Peyer's patch (tissue), 4 donors: Measurements from ENCODE around the gene AGBL4. TPM values are rescaled to one million over a fixed set of nuclear protein-coding genes. Genes with fewer than 3 reads are reported as not detected.

Experiments used
- DNase-seq, 3 donors: peaks; one replicate each; pipeline ENCODE4 v3.0.0-alpha.2; 2017 to 2019
- H3K27ac ChIP-seq, 4 donors: fragments of 200-600 bp; sonication (generic); one replicate each; pipeline ENCODE4 v1.5.1; 2016 to 2019
- H3K27me3 ChIP-seq, 2 donors: fragments of 200-600 bp; sonication (generic); one replicate each; pipeline ENCODE4 v1.5.1; 2019
- H3K36me3 ChIP-seq, 3 donors: fragments of 200-600 bp; sonication (generic); one replicate each; pipeline ENCODE4 v1.5.1; 2016 to 2019
- H3K4me1 ChIP-seq, 4 donors: fragments of 200-600 bp; sonication (generic); one replicate each; pipeline ENCODE4 v1.5.1; 2016 to 2019
- H3K4me3 ChIP-seq, 4 donors: fragments of 200-600 bp; sonication (generic); 1 replicate in 3 of 4; 2 replicates in 1 of 4; pipeline ENCODE4 v1.5.1; 2016 to 2019; ENCODE audit warnings: mild to moderate bottlenecking in 1 of 4
- H3K9me3 ChIP-seq, 4 donors: fragments of 200-600 bp; sonication (generic); one replicate each; pipeline ENCODE4 v1.5.1; 2016 to 2019; ENCODE audit warnings: mild to moderate bottlenecking in 1 of 4
- CTCF ChIP-seq, 6 experiments: fragments of 450-650 bp in 4 of 6; fragments of 200-600 bp in 2 of 6; sonication (generic) in 1 of 6; IDR thresholded peaks; one replicate each; pipeline ENCODE4 v1.5.1; 2017 to 2019; ENCODE audit warnings: antibody characterized with exemption in 6 of 6, mild to moderate bottlenecking in 3 of 6, moderate library complexity in 1 of 6
- POLR2A ChIP-seq, 2 donors: fragments of 450-650 bp; IDR thresholded peaks; one replicate each; pipeline ENCODE4 v1.5.1; 2017; ENCODE audit warnings: antibody characterized with exemption in 2 of 2, mild to moderate bottlenecking in 2 of 2, moderate library complexity in 2 of 2
- total RNA-seq, 4 donors: library from RNA; depleted of rRNA; stranded (reverse); fragments of >200 nt; gene quantifications; one replicate each; pipeline ENCODE4 v1.1.0, GENCODE V29; 2016

AGBL4 gene
- total RNA-seq, 4 donors from 2014 or later, result 2.5 TPM; not detected in 3

DNA sequence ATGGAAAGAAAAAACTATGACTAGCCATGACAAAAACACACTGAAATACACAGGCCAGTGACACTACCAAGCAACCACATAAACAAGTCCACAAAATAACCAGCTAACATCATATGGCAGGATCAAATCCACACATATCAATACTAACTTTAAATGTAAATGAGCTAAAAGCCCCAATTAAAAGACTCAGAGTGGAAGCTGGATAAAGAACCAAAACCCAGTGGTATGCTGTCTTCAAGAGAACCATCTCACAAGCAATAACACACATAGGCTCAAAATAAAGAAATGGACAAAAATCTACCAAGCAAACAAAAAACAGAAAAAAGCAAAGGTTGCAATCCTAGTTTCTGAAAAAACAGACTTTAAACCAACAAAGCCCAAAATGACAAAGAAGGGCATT, 770.8 kb downstream of the AGBL4 start:
- peaks cover 0 to 8% (median 0%) of the 10 kb centered on the region in 4 donors for H3K9me3 ChIP-seq
- H3K27ac ChIP-seq, result no peak overlapping the region
- DNase-seq, result no peak
- H3K27me3 ChIP-seq, result no peaks in the 10 kb centered on the region
- no peak overlapping the region for H3K4me3 ChIP-seq
- no peaks in the 10 kb centered on the region for H3K36me3 ChIP-seq
- no peak for TF ChIP-seq CTCF (IDR thresholded peaks at IDR 0.05)
- TF ChIP-seq POLR2A (IDR thresholded peaks at IDR 0.05), result no peak
- H3K4me1 ChIP-seq, result no peaks in the 10 kb centered on the region

GRCh38 chr1:49251019-49251784, 772.6 kb downstream of the AGBL4 start:
- no peak for DNase-seq

DNA sequence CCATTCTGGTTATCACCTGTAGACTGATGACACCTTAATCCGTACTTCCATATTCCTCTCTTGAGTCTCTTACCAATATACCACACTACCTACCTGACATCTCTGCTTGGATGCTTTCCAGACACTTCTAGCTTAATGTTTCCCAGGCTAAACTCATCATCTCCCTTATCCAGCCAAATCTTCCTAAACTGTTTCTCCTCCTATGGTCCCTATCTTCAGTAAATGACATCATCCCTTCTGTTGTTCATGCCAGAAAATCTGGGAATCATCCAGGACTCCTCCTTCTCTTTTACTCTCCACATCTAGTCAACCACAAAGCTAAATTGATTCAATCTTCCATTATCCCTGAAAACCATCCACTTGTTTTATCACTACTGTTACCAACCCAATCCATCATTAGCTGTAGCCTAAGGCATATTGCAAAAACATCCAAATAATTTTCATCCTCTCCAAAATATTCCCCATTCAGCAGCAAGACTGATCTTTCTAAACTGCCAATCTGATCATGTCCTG, 783.0 kb downstream of the AGBL4 start:
- H3K36me3 ChIP-seq, result no peaks in the 10 kb centered on the region
- no peak for DNase-seq
- no peaks in the 10 kb centered on the region for H3K4me1 ChIP-seq
- H3K4me3 ChIP-seq, result no peak overlapping the region
- no peaks in the 10 kb centered on the region for H3K9me3 ChIP-seq
- H3K27me3 ChIP-seq, result no peaks in the 10 kb centered on the region
- no peak overlapping the region for H3K27ac ChIP-seq
- TF ChIP-seq CTCF (IDR thresholded peaks at IDR 0.05), result no peak
- TF ChIP-seq POLR2A (IDR thresholded peaks at IDR 0.05), result no peak

More at GRCh38 chr1:49251019-49251784, 772.6 kb downstream of the AGBL4 start:
- H3K4me1 ChIP-seq, result no peaks in the 10 kb centered on the region
- H3K4me3 ChIP-seq, result no peak overlapping the region
- no peak for TF ChIP-seq CTCF (IDR thresholded peaks at IDR 0.05)
- TF ChIP-seq POLR2A (IDR thresholded peaks at IDR 0.05), result no peak
- peaks cover 0 to 8% (median 0%) of the 10 kb centered on the region in 4 donors for H3K9me3 ChIP-seq
- no peaks in the 10 kb centered on the region for H3K36me3 ChIP-seq
- H3K27ac ChIP-seq, result no peak overlapping the region
- H3K27me3 ChIP-seq, result no peaks in the 10 kb centered on the region

GRCh38 chr1:49234988-49235387, 788.8 kb downstream of the AGBL4 start:
- H3K9me3 ChIP-seq, result no peaks in the 10 kb centered on the region
- H3K27ac ChIP-seq, result no peak overlapping the region
- H3K27me3 ChIP-seq, result no peaks in the 10 kb centered on the region
- no peak for DNase-seq
- no peak for TF ChIP-seq CTCF (IDR thresholded peaks at IDR 0.05)
- no peak for TF ChIP-seq POLR2A (IDR thresholded peaks at IDR 0.05)
- H3K36me3 ChIP-seq, result no peaks in the 10 kb centered on the region
- no peaks in the 10 kb centered on the region for H3K4me1 ChIP-seq
- no peak overlapping the region for H3K4me3 ChIP-seq

DNA sequence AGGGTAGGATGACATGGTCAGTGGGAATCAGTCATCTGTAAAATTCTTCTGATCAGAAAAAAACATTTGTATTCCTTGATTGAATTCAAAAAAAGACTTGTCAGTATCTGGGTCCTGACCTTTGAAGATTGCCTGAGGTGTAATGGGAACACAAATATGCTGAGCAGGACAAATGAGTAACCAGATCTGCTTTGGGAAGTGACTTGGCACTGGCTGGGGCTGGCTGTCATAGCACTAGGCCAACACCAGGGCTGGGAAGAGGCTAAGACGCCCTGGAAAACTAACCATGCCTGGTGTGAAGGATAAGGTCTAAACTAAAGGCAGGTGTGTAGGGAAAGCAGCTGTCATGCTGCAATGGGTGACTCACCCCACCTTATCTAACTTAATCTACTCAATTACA, 794.2 kb downstream of the AGBL4 start:
- no peak overlapping the region for H3K4me3 ChIP-seq
- DNase-seq, result no peak
- no peaks in the 10 kb centered on the region for H3K36me3 ChIP-seq
- no peaks in the 10 kb centered on the region for H3K9me3 ChIP-seq
- H3K27me3 ChIP-seq, result no peaks in the 10 kb centered on the region
- H3K4me1 ChIP-seq, result no peaks in the 10 kb centered on the region
- no peak overlapping the region for H3K27ac ChIP-seq
- no peak for TF ChIP-seq CTCF (IDR thresholded peaks at IDR 0.05)
- no peak for TF ChIP-seq POLR2A (IDR thresholded peaks at IDR 0.05)
